ENCODE measurements around the gene SULT2B1.
"Not testable (repeated sequence)": the region's sequence is repeated elsewhere in the genome, so short reads cannot be mapped to it uniquely, and the experiment has no call there.

Gene SULT2B1

DNA sequence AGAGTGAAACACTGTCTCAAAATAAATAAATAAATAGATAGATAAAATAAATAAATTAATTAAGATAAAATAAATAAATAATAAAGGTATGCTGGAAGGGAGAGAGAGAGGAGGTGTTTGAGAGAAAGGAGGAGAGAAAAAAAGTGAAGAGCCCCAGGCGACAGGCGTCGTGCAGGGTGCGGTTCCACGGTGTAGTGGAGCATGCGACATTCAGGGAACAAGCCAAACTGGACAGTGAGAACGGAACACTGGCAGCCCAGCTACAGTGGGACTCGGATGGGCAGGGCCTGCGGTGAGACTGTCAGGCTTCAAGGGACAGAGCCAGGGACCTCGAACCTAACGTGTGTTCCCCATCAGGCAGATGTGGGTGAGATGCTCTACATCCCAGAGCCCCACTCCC lies 9.4 kb downstream of the SULT2B1 start:
- no peak for DNase-seq

DNA sequence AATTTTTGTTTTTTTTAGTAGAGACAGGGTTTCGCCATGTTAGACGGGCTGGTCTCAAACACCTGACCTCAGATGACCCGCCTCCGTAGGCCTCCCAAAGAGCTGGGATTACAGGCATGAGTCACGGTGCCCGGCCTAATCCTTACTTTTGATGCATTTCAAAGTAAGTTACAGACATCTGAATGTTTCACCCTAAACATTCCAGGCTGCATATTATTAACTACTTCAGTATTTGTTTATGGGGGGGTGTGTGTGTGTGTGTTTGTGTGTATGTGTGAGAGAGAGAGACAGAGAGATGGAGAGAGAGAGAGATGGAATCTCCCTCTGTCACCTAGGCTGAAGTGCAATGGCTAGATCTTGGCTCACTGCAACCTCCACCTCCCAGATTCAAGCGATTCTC lies 13.1 kb downstream of the SULT2B1 start:
- DNase-seq = no peak

DNA sequence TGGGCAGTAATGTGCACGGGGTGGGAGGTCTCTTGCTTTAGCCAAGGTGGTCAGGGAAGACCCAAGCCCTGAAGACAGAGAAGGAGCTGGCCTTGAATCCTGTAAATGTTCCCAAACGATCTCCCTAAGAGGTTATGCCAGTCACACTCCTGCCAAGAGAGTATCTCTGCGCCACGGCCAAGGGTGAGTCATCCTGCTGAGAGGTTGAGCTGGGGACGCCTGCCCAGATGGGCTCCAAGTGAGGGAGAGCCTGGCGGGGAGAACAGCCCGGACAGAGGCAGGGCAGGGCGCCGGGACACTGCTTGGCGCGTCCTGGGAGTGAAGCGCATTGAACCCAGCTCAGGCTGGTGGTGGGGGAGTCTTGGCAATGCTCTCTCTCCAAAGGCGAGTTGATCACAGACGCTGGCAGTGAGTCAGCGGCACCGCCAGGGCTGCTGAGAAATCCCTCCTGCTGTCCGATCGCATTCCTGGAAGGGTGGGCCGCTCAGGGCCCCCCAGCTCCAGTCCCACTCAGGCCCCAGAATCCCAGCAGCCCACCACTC lies 16.4 kb downstream of the SULT2B1 start:
- DNase-seq = no peak

DNA sequence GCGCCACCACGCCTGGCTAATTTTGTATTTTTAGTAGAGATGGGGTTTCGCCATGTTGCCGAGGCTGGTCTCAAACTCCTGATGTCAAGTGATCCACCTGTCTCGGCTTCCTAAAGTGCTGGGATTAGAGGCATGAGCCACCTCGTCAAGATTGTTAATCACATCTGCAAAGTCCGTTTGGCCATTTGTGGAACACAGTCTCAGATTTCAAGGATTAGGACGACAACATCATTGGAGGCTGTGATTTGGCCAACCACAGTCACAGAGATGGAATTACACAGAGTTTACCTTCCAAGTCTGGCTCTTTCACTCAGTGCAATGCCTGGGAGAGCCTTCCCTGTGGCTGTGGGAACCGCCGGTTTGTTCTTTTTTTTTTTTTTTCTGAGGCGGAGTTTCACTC lies 17.8 kb downstream of the SULT2B1 start:
- no peak for DNase-seq

DNA sequence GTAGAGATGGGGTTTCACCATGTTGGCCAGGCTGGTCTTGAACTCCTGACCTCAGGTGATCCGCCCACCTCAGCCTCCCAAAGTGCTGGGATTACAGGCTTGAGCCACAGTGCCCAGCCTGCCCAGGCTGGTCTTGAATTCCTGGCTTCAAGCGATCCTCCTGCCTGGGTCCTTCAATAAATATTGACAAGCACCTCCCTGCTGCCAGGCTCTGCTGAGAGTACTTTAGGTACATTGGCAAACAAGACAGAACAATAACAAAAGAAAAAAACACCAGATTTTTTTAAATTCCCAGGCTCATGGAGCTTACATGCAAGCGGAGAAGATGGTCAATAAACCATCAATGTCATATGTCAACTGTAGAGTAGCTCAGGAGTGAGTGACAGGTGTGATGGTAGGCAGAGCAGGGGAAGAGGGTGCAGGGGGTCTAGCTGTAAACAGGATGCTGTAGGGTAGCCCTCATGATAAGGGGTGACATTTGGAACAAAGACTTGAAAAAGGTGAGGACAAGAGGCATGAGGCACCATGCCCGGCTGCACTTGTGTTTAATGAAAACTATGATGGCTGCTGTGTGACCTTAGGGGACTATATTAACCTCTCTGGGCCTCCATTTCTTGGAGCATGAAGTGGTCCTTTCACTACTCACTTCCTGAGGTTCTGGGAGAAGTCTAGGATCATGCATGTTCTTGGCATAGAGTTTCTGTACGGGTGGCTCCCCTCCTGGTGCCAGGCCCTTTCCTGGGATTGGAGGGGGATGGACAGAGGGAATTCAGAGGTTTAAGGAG lies 19.6 kb downstream of the SULT2B1 start:
- no peak for DNase-seq

DNA sequence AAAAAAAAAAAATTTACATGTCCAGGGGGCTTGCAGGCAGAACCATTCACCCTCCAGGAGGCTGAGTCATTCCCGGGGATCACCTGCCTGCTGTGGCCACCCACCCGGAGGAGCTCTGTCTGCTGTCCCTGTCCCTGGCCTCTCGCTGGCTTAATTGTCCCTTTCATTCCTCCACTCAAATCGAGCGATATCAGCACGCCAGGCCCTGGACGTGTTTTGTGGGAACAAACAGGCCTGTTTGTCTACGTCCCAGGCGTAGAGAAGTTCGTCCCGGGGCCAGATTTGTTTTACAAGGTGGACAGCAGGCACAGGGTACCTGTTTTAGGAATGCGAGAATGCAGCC lies 21.2 kb downstream of the SULT2B1 start:
- no peak for DNase-seq

DNA sequence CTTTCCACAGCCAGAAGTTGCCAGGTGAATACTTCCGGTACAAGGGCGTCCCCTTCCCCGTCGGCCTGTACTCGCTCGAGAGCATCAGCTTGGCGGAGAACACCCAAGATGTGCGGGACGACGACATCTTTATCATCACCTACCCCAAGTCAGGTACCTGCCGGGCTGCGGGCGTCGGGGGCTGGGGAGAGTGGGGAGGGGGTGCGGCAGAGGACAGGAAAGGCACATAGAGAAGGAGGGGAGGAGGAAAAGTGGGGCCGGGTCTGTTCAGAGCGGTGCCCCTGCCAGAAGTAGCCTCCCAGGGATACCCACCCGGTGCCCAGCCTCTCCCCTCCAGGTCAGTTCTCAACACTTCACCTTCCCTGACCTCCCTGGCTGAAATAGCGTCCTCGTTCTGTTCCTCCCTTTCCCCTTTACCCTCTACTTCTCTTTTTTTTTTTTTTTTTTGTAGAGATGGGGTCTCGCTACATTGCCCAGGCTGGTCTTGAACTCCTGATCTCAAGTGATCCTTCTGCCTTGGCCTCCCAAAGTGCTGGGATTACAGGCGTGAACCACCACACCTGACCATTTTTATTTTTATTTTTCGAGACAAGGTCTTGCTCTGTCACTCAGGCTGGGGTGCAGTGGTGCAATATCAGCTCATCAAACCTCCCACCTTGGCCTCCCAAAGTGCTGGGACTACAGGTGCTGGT lies 24.1 kb downstream of the SULT2B1 start:
- DNase-seq = no peak

DNA sequence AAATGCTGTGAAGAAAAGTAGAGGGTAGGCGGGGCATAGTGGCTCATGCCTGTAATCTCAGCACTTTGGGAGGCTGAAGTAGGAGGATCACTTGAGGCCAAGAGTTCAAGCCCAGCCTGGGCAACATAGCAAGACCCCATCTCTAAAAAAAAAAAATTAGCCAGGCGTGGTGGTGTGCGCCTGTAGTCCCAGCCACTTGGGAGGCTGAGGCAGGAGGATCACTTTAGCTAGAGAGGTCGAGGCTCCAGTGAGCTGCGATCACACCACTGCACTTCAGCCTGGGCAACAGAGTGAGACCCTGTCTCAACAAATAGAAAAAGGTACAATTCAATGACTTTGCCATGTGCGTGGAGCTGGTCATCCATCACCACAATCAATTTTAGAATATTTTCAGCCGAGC lies 25.9 kb downstream of the SULT2B1 start:
- DNase-seq = not testable (repeated sequence)

DNA sequence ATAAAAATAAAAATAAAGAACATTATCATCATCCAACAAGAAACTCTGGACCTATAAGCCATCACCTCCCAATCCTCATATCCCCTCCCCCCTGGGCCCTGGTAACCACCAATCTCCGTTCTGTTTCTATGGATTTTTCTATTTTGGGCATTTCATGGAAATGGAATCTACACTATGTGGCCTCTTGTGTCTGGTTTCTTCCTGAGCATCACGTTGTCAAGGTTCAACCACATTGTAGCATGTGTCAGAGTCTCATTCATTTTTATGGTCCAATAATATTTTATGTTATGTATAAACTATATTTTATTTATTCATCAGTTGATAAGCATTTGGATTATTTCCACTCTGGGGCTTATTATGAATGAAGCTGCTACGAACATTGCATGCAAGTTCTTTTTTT lies 26.9 kb downstream of the SULT2B1 start:
- no peak for DNase-seq

DNA sequence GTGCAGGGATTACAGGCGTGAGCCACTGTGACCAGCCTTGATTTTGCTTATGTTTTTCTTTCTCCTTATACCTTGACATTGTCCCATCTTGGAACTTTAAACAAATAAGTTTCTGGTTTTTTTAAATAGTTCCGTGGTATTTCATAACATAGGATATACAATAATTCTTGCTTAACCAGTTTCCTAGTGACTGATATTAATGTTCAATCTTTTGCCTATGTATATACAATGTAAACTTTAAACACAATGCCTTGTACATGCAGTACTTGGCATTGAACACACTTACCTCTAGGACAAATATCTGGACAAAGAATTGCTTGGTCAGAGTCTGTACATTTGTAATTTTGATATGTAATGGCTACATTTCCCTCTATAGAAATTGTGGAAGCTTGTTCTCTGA lies 30.2 kb downstream of the SULT2B1 start:
- DNase-seq = no peak

DNA sequence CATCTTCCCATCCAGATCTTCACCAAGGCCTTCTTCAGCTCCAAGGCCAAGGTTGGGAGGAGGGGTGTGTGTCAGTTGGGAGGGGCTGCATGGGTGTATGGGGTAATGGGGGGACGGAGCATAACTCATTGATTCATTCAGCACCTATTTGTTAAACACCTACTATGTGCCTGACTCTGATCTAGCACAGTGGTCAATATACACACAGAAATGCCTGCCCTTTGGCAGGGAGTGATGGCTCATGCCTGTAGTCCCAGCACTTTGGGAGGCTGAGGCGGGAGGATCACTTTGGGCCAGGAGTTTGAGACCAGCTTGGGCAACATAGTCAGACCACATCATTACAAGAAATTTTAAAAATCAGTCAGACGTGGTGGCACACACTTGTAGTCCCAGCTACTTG lies 35.4 kb downstream of the SULT2B1 start:
- DNase-seq = no peak

DNA sequence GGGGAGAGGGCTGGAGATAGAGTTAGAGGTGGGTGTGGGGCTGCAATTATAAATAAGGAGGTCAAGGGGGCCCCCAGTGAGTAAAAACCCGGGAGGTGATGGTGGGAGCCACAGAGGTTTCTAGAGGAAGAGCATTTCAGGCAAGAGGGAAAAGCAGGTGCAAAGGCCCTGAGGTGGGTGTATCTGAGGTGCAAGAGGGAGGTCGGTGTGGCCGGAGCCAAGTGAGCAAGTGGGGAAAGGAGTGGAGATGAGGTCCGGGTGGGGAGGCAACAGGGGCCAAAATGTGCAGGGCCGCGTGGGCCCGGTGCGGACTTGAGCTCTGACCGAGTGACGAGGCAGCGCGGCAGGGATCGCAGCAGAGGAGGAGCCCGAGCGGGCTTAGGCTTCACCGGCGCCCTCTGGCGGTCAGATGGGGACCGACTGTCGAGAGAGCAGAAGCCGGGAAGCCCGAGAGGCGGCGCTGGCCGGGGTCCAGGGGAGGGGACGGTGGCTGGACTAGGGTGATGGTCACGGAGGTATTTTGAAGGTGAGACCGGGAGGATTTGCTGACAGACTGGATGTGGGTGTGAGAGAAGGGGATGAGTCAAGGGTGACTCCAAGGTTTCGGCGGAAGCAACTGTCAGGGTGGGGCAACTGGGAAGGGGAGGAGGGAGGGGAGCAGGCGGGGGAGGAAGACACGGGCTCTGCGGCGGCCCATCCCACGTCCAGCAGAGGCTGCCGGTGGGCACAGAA lies 36.9 kb downstream of the SULT2B1 start:
- DNase-seq = peak; percentile 81 to 84

DNA sequence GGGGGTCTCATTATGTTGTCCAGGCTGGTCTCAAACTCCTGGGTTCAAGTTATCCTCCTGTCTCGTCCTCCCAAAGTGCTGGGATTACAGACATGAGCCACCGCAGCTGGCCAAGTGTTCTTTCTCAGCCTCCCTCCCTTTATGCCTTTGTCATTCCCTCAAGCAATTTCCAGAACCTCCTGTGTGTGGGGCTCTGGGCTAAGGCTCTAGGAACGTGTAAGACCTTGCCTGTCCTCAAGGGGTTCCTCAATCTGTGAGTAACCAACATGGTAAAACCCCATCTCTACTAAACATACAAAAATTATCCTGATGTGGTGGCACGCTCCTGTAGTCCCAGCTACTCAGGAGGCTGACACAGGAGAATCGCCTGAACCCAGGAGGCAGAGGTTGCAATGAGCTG lies 39.0 kb downstream of the SULT2B1 start:
- DNase-seq = no peak

DNA sequence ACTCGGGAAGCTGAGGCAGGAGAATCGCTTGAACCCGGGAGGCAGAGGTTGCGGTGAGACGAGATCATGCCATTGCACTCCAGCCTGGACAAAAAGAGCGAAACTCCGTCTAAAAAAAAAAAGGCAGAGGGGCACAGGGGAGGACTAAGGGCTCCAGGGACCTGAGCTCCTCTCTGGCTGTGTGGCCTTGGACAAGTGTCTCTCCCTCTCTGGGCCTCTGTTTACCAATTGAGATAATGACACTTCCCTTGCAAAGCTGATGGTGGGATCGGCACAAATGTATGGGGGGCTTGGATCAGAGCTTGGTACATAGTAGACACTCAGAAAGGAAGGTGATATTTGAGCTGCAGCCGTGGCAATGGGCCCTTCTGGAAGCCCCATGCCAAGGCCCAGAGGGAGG lies 43.2 kb downstream of the SULT2B1 start:
- DNase-seq = no peak

DNA sequence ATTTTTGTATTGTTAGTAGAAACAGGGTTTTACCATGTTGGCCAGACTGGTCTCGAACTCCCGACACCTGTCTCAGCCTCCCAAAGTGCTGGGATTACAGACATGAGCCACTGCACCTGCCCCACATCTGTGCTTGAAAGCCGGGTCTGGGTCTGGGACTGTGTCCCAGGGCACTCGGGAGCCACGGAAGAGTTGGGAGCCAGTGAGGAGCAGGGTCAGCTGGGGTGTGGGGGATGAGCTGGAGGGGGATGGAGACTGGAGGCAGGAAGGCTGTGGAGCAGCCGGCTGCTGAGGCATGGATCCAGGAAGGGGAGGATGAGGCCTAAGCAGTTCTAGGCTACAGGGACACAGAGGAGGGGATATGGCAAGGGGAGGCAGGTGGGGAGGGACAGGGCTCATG lies 43.9 kb downstream of the SULT2B1 start:
- DNase-seq = no peak

DNA sequence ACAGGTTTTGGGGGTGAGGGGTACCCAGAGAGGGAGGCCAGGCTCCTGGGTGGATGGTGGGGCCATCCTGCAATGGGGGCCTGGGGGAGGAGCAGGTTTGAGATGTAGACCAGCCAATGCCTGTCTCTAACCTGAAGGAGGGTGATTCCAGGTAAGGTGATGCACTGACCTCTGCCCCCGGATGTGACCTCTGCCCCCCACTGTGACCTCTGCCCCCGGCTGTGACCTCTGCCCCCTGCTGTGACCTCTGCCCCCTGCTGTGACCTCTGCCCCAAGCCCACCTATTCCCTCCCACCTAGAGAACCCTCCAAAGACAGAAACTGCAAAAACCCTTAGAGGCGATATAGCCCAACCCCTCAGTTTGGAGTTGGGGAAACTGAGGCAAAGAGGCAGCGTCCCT lies 44.3 kb downstream of the SULT2B1 start:
- no peak for DNase-seq

DNA sequence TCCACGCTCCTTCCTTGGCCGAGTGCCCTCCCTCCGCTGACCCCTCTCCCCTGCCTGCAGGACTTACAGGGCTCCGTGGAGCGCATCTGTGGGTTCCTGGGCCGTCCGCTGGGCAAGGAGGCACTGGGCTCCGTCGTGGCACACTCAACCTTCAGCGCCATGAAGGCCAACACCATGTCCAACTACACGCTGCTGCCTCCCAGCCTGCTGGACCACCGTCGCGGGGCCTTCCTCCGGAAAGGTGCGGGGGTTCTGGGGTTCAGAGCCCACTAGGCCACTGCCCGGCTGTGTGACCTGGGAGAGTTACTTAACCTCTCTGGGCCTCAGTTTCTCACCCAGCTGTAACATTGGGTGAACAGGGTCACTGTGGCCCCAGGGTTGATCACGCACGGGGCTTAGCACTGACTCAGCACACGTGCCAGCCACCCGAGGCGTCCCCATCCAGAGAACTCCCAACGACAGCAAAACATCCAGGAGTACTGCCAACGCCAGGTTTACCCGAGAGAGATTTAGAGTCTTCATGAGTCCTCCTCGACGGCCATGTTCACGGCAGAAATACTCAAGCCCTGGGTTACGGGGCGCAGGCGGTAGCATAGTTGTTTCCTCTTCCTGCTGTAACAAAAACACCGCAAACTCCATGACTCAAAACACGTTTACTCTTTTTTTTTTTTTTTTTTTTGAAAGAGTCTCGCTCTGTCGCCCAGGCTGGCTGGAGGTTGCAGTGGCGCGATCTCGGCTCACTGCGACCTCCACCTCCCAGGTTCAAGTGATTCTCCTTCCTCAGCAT lies 44.9 kb downstream of the SULT2B1 start:
- DNase-seq = peak; percentile 41 to 43

DNA sequence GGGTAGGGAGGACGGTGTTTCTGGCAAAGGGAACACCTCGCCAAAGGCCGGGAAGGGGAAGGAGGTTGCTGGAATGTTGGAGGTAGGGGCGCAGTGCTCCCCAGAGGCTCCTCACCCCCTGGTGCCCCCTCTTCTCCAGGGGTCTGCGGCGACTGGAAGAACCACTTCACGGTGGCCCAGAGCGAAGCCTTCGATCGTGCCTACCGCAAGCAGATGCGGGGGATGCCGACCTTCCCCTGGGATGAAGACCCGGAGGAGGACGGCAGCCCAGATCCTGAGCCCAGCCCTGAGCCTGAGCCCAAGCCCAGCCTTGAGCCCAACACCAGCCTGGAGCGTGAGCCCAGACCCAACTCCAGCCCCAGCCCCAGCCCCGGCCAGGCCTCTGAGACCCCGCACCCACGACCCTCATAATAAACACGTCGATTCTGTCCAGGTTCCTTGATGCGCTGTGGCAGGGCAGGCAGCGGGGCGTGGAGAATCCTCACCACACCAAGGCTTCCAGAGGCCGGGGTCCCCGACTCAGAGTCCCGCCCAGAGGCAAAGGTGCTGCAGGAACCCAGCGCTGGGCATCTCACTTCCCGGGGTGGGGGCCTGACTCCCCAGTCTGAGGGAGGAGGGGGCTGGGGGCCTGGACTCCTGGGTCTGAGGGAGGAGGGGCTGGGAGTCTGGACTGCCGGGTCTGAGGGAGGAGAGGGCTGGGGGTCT lies 47.2 kb downstream of the SULT2B1 start:
- no peak for DNase-seq

DNA sequence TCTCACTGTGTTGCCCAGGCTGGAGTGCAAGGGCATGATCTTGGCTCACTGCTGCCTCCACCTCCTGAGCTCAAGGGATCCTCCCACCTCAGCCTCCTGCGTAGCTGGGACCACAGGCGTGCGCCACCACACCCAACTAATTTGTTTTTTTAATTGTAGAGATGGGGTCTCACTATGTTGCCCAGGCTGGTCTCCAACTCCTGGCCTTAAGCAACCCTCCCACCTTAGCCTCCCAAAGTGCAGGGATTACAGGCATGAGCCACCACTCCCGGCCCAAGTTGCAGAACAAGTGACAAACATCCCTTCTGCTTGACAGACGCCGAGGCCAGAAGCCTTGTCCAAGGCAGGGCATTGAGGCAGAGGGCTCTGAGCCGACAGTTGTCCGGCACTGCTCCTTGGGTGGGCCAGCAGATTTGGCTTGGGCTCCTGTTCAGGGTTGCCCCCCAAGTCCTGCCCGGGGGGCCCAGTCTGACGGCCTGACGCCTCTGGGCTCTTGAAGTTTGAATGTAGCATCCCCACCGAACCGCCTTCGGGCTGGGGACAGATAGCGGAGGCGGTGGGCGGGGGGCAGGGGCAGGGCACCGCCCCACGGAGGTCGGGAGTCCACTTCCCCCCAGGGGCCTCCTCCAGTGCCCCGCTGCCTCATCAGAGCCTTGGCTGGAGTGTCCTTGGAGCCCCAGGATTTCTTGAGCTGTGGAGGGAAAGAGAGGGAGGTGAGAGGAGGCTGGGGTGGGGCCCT lies 48.9 kb downstream of the SULT2B1 start:
- DNase-seq = no peak

DNA sequence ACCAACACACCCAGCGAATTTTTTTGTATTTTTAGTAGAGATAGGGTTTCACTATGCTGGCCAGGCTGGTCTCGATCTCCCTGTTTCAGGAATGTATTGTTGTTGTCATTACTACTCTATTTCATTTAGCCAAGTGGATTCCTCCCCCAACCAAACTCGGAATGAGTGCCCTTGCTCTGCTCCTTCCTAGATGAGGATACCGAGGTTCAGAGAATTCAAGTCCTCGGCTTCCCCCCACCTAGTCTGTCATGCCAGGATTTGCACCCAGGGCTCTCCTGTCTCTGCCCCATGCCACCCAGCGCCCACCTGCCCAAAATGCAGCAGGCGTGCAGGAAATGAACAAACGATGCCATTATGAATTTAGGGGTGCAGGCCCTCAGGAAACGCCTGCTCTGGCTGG lies 51.0 kb downstream of the SULT2B1 start:
- no peak for DNase-seq

DNA sequence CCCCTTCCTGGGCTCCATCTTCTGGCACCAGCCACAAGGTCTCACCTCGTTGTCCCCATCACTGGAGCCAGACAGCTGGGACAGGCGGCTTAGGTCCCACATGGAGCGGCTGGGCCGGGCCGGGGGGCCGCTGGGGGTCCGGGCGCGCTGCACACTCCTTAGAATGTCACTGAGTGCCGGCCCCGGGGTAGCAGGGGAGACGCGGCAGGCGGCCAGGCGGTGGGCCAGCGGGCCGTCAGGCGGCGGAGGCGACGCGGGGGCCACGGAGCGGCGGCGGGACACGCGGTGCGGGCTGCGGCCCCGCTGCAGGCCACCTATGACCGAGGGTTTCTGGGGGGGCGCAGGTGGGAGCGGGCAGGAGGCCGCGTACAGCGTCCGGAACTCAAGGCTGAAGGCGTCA lies 51.5 kb downstream of the SULT2B1 start:
- no peak for DNase-seq

DNA sequence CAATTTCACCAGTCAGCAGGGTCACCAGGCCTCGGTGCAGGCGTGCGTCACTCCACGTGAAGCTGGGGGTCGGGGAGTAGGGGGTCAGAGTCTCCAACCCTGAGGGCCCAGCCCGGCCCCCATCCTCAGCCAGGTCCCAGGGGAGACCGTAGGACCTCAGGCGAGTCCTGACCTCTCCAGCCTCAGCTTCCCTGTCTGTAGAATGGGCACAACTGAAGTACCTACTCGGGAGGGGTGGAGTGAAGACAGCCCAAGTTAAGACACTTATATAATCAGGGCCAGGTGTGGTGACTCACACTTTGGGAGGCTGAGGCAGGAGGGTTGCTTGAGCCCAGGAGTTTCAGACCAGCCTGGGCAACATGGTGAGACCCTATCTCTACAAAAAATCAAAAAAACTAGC lies 51.9 kb downstream of the SULT2B1 start:
- DNase-seq = no peak
